MM.1S (cell line): ENCODE measurements around the gene CIITA.

ENCODE experiments used
- CTCF ChIP-seq: fragments of 300-600 bp; sonication (generic); IDR thresholded peaks from 2 replicates; pipeline ENCODE4 v1.5.1; 2016; ENCODE audit warnings: antibody characterized with exemption, low read length, mixed read lengths
- EZH2 ChIP-seq: fragments of 300-600 bp; sonication (generic); optimal IDR thresholded peaks from 2 replicates; pipeline ENCODE3; 2017; ENCODE audit warnings: low read depth, mild to moderate bottlenecking, antibody characterized with exemption, low read length, mixed read lengths
- EZH2phosphoT487 ChIP-seq: fragments of 300-600 bp; sonication (generic); IDR thresholded peaks from 2 replicates; pipeline ENCODE4 v1.6.1; 2018; ENCODE audit warnings: antibody characterized with exemption, low read length

- peak; percentile 23 for TF ChIP-seq CTCF
- TF ChIP-seq EZH2phosphoT487 = no peak
- TF ChIP-seq EZH2 = no peak
Measured at GRCh38 chr16:10983159-10983558, 106.2 kb downstream of the CIITA start.
